K562 (cell line): ENCODE results near the gene TMEM143. TPM values are rescaled to one million over a fixed set of nuclear protein-coding genes. Genes with fewer than 3 reads are reported as not detected.

Experiments used
- BRD4 ChIP-seq: fragments of 200-600 bp; sonication (generic); IDR thresholded peaks from 2 replicates; pipeline ENCODE4 v1.6.1; 2017; ENCODE audit warnings: inconsistent platforms
- FOSL1 ChIP-seq: fragments of 200-800 bp; sonication (Bioruptor generic); conservative IDR thresholded peaks from 2 replicates; pipeline ENCODE4 v1.6.1; 2016; ENCODE audit warnings: missing genetic modification characterization, missing compliant biosample characterization
- MAFK ChIP-seq: IDR thresholded peaks from 2 replicates; pipeline ENCODE4 v1.6.1; 2011; ENCODE audit warnings: low read length, improper control_type of control experiment
- MBD2 ChIP-seq: sonication (generic); IDR thresholded peaks from 2 replicates; pipeline ENCODE4 v1.6.1; 2016; ENCODE audit warnings: low read depth, borderline replicate concordance
- OTX1 ChIP-seq: fragments of 450-650 bp; formaldehyde crosslinking; IDR thresholded peaks from 2 replicates; pipeline ENCODE4 v1.4.0; 2022; ENCODE audit warnings: mild to moderate bottlenecking
- PHF20 ChIP-seq: fragments of 450-650 bp; IDR thresholded peaks from 2 replicates; pipeline ENCODE4 v1.6.1; 2018; ENCODE audit not compliant: partially characterized antibody
- POLR3G ChIP-seq: IDR thresholded peaks from 2 replicates; pipeline ENCODE4 v1.6.1; 2011; ENCODE audit not compliant: insufficient read length, insufficient replicate concordance; ENCODE audit errors: extremely low read depth
- PTTG1 ChIP-seq: fragments of 450-650 bp; IDR thresholded peaks from 2 replicates; pipeline ENCODE4 v1.6.1; 2016; ENCODE audit warnings: low read depth, mild to moderate bottlenecking, missing genetic modification characterization, missing compliant biosample characterization
- RBBP5 ChIP-seq: fragments of 200-600 bp; sonication (generic); IDR thresholded peaks from 2 replicates; pipeline ENCODE4 v1.6.1; 2012; ENCODE audit warnings: borderline replicate concordance, mild to moderate bottlenecking, low read length, control low read depth, inconsistent platforms; ENCODE audit not compliant: insufficient read depth, poor library complexity, severe bottlenecking
- SMARCC2 ChIP-seq: fragments of 450-650 bp; IDR thresholded peaks from 2 replicates; pipeline ENCODE4 v1.6.1; 2017; ENCODE audit warnings: antibody characterized with exemption, moderate library complexity, mild to moderate bottlenecking, low read depth
- ZNF444 ChIP-seq: fragments of 250-450 bp; sonication (Bioruptor Pico); IDR thresholded peaks from 2 replicates; pipeline ENCODE4 v1.4.0; 2020; ENCODE audit warnings: mild to moderate bottlenecking, moderate library complexity
- ZNF639 ChIP-seq, 2 experiments: fragments of 200-800 bp in 1 of 2; sonication (Bioruptor generic) in 1 of 2; sonication (generic) in 1 of 2; formaldehyde crosslinking in 1 of 2; IDR thresholded peaks in 1 of 2; conservative IDR thresholded peaks in 1 of 2; 2 replicates each; pipeline versions ENCODE4 v1.5.0 to v1.6.1; 2016 to 2020; ENCODE audit warnings: missing compliant biosample characterization in 1 of 2, missing genetic modification characterization in 1 of 2, missing genetic modification reagents in 1 of 2
- ZNF780A ChIP-seq: fragments of 250-450 bp; sonication (Bioruptor Pico); IDR thresholded peaks from 2 replicates; pipeline ENCODE4 v1.5.0; 2021; ENCODE audit warnings: mild to moderate bottlenecking
- polyA plus RNA-seq, 8 experiments: library from polyadenylated mRNA; depleted of rRNA in 4 of 8; stranded (reverse) in 5 of 8; unstranded in 3 of 8; fragments of >200 nt; fragmentation: Nextera tagmentation in 2 of 8; fragmentation: Illumina TruSeq in 1 of 8; extraction: Ambion mirVana in 2 of 8; extraction: Trizol in 1 of 8; gene quantifications; 2 replicates each; pipeline versions ENCODE4 v1.2.1 to v1.2.3, GENCODE V29; 2011 to 2014; ENCODE audit warnings: inconsistent platforms in 1 of 8, missing spikeins in 1 of 8
- total RNA-seq, 7 experiments: library from RNA; depleted of rRNA in 6 of 7; stranded (reverse); fragments of >200 nt in 6 of 7; fragmentation: Illumina TruSeq in 2 of 7; extraction: Trizol in 2 of 7; gene quantifications; 2 replicates each; pipeline versions ENCODE4 v1.2.1 to v1.2.3, GENCODE V29; 2011 to 2021; ENCODE audit warnings: low replicate concordance in 1 of 7
- TF ChIP-seq, protein P1 (sequence below): fragments of 450-650 bp; conservative IDR thresholded peaks from 2 replicates; pipeline ENCODE4 v1.6.1; 2016; ENCODE audit warnings: missing genetic modification characterization, low read depth, mild to moderate bottlenecking, control low read depth, missing compliant biosample characterization
- TF ChIP-seq, protein P2 (sequence below), 2 experiments: fragments of 450-650 bp; IDR thresholded peaks; 2 replicates each; pipeline ENCODE4 v1.6.1; 2016
- TF ChIP-seq, protein P3 (sequence below): IDR thresholded peaks from 2 replicates; pipeline ENCODE4 v1.6.1; 2016; ENCODE audit warnings: missing genetic modification characterization, missing compliant biosample characterization
- TF ChIP-seq, protein P4 (sequence below): sonication (generic); formaldehyde crosslinking; IDR thresholded peaks from 2 replicates; pipeline ENCODE4 v1.9.0; 2022; ENCODE audit warnings: mild to moderate bottlenecking, missing genetic modification reagents
- TF ChIP-seq, protein P5 (sequence below): fragments of 450-650 bp; IDR thresholded peaks from 2 replicates; pipeline ENCODE4 v1.6.1; 2016; ENCODE audit warnings: antibody characterized with exemption

TMEM143 gene
- total and polyA plus RNA-seq, 9 of the 15 experiments (the other 6 are each of a cell fraction or from before 2014, with no cell fraction given) = 0.66 to 8.8 (median 4.3) TPM

DNA sequence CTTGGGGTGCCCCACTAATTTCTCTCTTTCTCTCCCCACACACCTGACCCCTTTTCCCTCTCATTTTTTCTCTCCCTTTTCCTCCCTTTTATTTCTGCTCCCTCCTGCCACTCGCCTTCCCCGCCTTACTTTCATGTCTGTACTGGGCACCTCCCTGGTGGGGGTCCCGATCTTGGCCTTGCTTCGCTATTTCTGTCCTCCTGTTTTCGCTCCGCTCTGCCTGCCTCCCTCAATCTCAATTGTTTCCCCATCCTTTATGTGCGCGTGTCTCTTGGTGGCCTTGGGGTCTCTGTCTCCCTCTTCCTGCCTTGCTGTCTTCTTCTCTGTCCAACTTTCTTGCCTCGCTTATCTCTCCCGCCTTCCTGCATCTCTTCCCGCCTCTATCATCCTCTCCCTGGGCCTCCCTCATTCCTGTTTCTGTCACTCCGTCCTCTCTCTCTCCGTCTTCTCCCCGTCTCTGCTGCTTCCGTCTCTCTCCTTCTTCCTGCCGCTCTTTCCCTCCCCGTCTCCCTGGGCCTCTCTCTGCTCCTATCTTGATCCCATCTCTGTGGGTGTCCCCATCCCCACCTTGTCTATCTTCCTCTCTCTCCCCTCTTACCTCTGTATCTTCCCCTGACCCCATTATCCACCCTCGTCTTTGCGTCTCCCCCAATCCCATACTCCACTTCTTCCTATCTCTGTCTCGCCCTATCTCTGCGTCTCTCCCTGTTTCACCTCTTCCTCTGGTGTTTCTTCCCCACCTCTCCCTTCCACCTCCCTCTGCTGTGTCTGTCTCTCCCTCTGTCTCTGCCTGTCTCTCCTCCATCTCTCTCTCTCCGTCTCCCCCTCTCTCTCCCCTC, 33.7 kb upstream of the TMEM143 start (continued):
- TF ChIP-seq, protein P1, sequence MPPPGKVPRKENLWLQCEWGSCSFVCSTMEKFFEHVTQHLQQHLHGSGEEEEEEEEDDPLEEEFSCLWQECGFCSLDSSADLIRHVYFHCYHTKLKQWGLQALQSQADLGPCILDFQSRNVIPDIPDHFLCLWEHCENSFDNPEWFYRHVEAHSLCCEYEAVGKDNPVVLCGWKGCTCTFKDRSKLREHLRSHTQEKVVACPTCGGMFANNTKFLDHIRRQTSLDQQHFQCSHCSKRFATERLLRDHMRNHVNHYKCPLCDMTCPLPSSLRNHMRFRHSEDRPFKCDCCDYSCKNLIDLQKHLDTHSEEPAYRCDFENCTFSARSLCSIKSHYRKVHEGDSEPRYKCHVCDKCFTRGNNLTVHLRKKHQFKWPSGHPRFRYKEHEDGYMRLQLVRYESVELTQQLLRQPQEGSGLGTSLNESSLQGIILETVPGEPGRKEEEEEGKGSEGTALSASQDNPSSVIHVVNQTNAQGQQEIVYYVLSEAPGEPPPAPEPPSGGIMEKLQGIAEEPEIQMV (tag) = 0 out of 2 replicates have a peak, but pooled peaks have one; percentile 20
- TF ChIP-seq PHF20 (no peak), POLR3G (no peak), OTX1 (CRISPR knock-in tag) (peak; percentile 98), ZNF444 (CRISPR knock-in tag) (no peak), MBD2 (no peak), ZNF639 (CRISPR knock-in tag; conservative IDR thresholded peaks at IDR 0.05 in 1 of 2, IDR thresholded peaks at IDR 0.05 in 1 of 2) (no peak), SMARCC2 (peak; percentile 38; the same call in 1 of the 2 replicates), RBBP5 (peak; percentile 12), BRD4 (no peak), FOSL1 (tag) (no peak), MAFK (no peak), ZNF780A (CRISPR knock-in tag) (no peak), PTTG1 (no peak)
- TF ChIP-seq, protein P2, sequence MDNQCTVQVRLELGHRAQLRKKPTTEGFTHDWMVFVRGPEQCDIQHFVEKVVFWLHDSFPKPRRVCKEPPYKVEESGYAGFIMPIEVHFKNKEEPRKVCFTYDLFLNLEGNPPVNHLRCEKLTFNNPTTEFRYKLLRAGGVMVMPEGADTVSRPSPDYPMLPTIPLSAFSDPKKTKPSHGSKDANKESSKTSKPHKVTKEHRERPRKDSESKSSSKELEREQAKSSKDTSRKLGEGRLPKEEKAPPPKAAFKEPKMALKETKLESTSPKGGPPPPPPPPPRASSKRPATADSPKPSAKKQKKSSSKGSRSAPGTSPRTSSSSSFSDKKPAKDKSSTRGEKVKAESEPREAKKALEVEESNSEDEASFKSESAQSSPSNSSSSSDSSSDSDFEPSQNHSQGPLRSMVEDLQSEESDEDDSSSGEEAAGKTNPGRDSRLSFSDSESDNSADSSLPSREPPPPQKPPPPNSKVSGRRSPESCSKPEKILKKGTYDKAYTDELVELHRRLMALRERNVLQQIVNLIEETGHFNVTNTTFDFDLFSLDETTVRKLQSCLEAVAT (IDR thresholded peaks at IDR 0.05) = peak; percentile 84 to 86; a peak in 2 of 4 replicates
- TF ChIP-seq, protein P3, sequence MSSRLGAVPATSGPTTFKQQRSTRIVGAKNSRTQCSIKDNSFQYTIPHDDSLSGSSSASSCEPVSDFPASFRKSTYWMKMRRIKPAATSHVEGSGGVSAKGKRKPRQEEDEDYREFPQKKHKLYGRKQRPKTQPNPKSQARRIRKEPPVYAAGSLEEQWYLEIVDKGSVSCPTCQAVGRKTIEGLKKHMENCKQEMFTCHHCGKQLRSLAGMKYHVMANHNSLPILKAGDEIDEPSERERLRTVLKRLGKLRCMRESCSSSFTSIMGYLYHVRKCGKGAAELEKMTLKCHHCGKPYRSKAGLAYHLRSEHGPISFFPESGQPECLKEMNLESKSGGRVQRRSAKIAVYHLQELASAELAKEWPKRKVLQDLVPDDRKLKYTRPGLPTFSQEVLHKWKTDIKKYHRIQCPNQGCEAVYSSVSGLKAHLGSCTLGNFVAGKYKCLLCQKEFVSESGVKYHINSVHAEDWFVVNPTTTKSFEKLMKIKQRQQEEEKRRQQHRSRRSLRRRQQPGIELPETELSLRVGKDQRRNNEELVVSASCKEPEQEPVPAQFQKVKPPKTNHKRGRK (tag) = peak; percentile 75
- TF ChIP-seq, protein P4, sequence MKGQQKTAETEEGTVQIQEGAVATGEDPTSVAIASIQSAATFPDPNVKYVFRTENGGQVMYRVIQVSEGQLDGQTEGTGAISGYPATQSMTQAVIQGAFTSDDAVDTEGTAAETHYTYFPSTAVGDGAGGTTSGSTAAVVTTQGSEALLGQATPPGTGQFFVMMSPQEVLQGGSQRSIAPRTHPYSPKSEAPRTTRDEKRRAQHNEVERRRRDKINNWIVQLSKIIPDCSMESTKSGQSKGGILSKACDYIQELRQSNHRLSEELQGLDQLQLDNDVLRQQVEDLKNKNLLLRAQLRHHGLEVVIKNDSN = peak; percentile 48; the same call in 1 of the 2 replicates
- TF ChIP-seq, protein P5, sequence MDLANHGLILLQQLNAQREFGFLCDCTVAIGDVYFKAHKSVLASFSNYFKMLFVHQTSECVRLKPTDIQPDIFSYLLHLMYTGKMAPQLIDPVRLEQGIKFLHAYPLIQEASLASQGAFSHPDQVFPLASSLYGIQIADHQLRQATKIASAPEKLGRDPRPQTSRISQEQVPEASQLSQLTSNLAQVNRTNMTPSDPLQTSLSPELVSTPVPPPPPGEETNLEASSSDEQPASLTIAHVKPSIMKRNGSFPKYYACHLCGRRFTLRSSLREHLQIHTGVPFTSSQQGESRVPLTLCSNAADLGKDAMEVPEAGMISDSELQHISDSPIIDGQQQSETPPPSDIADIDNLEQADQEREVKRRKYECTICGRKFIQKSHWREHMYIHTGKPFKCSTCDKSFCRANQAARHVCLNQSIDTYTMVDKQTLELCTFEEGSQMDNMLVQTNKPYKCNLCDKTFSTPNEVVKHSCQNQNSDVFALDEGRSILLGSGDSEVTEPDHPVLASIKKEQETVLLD = peak; percentile 79
